Measurements from ENCODE around the gene EZR.
A peak's percentile ranks its signal among the peaks of the same experiment; 100 is the strongest.

The EZR gene

GRCh38 chr6:158819213-158819976 is at the start of gene EZR:
Gene EZR, minus strand, starts transcription at chr6:158819368. Its CDS starts 1,275 bp downstream, at chr6:158818093.
- peak; percentile 38 to 43 for DNase-seq (ENCODE audit: low read depth in 2 of 2)

GRCh38 chr6:158868122-158868480 is 48.9 kb upstream of the EZR start:
- DNase-seq (ENCODE audit: low read depth in 2 of 2): no peak

GRCh38 chr6:158867381-158868121 is 48.4 kb upstream of the EZR start:
- no peak for DNase-seq (ENCODE audit: low read depth in 2 of 2)

- DNase-seq (ENCODE audit: low read depth in 2 of 2): no peak
Measured at GRCh38 chr6:158865769-158866168, 46.6 kb upstream of the EZR start.

- peak; percentile 32 to 37 for DNase-seq (ENCODE audit: low read depth in 2 of 2)
Measured at GRCh38 chr6:158863646-158864045, 44.5 kb upstream of the EZR start.

- DNase-seq (ENCODE audit: low read depth in 2 of 2): no peak
Measured at GRCh38 chr6:158861686-158862381, 42.7 kb upstream of the EZR start.

- no peak for DNase-seq (ENCODE audit: low read depth in 2 of 2)
Measured at GRCh38 chr6:158860279-158860865, 41.2 kb upstream of the EZR start.

- DNase-seq (ENCODE audit: low read depth in 2 of 2): no peak
Measured at GRCh38 chr6:158856261-158856660, 37.1 kb upstream of the EZR start.

- no peak for DNase-seq (ENCODE audit: low read depth in 2 of 2)
Measured at GRCh38 chr6:158854214-158855101, 35.3 kb upstream of the EZR start.

- no peak for DNase-seq (ENCODE audit: low read depth in 2 of 2)
Measured at GRCh38 chr6:158853880-158854213, 34.7 kb upstream of the EZR start.

GRCh38 chr6:158853072-158853879 is 34.1 kb upstream of the EZR start:
- peak; percentile 55 to 56 for DNase-seq (ENCODE audit: low read depth in 2 of 2)

GRCh38 chr6:158852312-158853071 is 33.3 kb upstream of the EZR start:
- DNase-seq (ENCODE audit: low read depth in 2 of 2): no peak

GRCh38 chr6:158850807-158851115 is 31.6 kb upstream of the EZR start:
- no peak for DNase-seq (ENCODE audit: low read depth in 2 of 2)

GRCh38 chr6:158849899-158850806 is 31.0 kb upstream of the EZR start:
- peak; percentile 85 to 86 for DNase-seq (ENCODE audit: low read depth in 2 of 2)

GRCh38 chr6:158848490-158848895 is 29.3 kb upstream of the EZR start:
- DNase-seq (ENCODE audit: low read depth in 2 of 2): no peak

- DNase-seq (ENCODE audit: low read depth in 2 of 2): no peak
Measured at GRCh38 chr6:158847786-158848185, 28.6 kb upstream of the EZR start.

- DNase-seq (ENCODE audit: low read depth in 2 of 2): no peak
Measured at GRCh38 chr6:158847012-158847529, 27.9 kb upstream of the EZR start.
